AG10803 (cell line): ENCODE data around the gene IP6K3.
A peak's percentile ranks its signal among the peaks of the same experiment; 100 is the strongest.

Experiments
- DNase-seq: peaks from one replicate; pipeline ENCODE4 v3.0.0; 2010; ENCODE audit warnings: low read depth
- H3K4me3 ChIP-seq: 2 replicates; pipeline ENCODE4 v1.5.1; 2011; ENCODE audit warnings: mild to moderate bottlenecking, low read length, control low read depth
- CTCF ChIP-seq: conservative IDR thresholded peaks from 2 replicates; pipeline ENCODE4 v1.5.1; 2011; ENCODE audit warnings: mild to moderate bottlenecking, low read length, control low read depth, inconsistent platforms

IP6K3 gene

DNA sequence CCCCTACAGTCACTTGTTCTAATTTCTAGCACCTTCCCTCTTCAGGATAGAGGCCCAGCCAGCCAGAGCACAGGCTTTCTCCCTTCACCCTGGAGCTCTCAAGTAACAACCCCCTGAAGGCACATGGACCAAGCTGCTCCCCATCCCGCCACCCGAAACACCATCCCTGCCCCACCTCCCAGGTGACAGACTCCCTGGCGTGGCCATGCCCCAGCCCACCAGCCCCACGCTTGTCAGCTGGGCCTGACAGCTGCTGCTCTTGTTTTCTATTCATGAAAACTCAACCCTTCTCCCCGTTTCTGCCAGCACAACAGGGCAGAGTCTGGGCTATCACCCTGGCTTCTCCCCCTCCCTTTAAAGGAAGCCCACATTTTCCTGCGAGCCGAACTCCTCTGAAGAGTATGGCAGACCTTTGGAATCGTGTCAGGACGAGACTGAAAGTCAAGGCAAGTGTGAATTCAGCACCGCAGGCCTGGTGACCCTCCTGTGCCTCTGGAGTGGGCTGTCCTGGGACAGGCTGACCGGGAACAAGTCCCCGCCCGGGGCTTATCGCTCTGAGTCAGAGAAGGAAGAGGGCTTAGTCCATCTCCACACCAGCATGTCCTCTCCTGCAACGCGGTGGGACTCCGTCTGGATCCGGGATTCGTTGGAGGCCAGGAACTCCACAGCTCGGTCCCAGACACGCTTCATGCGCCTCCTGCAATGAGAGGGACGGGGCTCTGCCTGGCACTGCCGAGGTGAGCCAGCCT lies 25.6 kb upstream of the IP6K3 start:
- TF ChIP-seq CTCF: no peak
- no peak overlapping the region for H3K4me3 ChIP-seq
- no peak for DNase-seq

- peak; percentile 53 for TF ChIP-seq CTCF
- H3K4me3 ChIP-seq: peak overlapping the region; percentile 24; the same call in 1 of the 2 replicates
- peak; percentile 100 for DNase-seq
Observed at GRCh38 chr6:33771146-33772081, 24.7 kb upstream of the IP6K3 start.

GRCh38 chr6:33770833-33771145 lies 24.1 kb upstream of the IP6K3 start:
- DNase-seq: no peak
- no peak for TF ChIP-seq CTCF
- H3K4me3 ChIP-seq: no peak overlapping the region; the same call in 1 of the 2 replicates

DNA sequence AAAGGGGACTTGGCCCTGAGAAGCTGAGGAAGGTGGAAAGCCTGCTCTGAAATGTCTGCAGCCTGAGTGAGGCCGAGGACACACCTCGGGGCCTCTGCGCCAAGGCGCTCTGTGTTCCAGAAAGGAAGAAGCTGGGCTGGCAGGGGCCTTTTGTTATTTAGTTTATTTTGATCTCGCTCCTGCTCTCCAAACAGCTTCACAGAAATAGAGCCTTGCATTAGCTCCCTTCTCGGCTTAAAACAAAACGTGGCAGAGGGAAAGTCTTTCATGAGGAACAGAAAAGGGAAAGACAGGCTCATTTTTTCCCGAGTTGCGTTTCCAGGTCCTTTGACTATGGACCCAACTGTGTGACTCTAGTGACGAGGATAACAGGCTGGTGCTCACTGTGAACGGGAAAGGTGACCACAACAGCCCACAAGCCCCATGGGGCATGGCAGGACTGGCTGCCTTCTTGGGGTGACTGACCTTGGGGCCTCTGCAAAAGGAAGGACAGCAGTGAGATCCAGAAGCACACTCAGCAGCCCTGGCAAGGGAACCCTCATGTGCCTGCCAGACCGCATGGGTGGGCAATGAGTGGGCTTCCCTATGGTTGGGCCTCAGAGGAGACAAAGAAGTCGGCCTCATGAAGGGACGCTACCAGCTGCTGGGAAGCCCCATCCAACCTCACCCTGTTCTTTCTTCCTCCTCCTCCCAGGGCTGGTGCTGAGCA lies 23.6 kb upstream of the IP6K3 start:
- no peak overlapping the region for H3K4me3 ChIP-seq
- TF ChIP-seq CTCF: no peak
- no peak for DNase-seq

DNA sequence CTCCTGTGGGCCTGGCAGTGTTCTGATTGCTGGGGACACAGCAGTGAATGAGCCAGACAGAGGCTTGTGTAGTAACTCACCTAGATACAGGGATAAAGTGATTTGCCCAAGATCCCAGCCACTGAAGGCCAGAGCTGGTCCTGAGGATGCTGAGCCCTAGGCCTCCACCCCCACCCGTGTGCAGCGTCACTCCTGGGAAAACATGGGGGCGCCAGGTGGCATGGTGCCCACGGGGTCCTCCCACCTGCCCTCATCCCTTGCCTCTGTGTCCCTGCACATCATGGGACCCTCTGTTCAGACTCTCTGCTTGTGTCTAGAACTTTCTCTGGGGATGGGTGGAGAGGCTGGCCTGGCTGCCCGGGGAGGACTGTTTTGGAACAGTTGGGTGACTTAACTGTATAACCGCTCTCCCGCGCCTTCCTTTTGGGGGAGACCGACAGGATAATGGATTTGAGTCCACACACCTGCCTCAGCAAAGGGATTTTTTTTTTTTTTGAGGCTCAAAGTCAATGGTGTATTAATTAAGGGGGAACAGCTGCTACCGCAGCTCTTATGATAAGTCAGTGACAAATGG lies 22.6 kb upstream of the IP6K3 start:
- no peak overlapping the region for H3K4me3 ChIP-seq
- DNase-seq: no peak
- no peak for TF ChIP-seq CTCF

DNA sequence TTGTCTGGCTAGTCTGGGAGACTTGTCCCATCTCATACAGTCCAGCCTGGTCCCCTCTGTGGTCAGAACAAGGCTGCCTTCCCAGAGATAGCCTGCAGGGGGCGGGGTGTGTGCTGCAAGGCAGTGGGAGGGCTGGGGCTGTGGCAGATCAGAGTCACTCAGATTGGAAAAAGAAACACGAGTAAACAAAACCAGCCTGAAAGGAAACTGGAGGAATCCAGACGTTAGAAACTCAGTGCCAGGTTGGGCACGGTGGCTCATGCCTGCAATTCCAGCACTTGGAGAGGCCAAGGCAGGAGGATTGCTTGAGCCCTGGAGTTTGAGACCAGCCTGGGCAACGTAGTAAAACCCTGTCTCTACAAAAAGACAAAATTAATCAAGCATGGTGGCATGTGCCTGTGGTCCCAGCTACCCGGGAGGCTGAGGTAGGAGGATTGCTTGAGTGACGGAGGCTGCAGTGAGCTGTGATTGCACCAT lies 22.0 kb upstream of the IP6K3 start:
- H3K4me3 ChIP-seq: no peak overlapping the region
- TF ChIP-seq CTCF: peak; percentile 85
- peak; percentile 85 for DNase-seq
